ENCODE measurements around the gene GPR17.

Gene GPR17

DNA sequence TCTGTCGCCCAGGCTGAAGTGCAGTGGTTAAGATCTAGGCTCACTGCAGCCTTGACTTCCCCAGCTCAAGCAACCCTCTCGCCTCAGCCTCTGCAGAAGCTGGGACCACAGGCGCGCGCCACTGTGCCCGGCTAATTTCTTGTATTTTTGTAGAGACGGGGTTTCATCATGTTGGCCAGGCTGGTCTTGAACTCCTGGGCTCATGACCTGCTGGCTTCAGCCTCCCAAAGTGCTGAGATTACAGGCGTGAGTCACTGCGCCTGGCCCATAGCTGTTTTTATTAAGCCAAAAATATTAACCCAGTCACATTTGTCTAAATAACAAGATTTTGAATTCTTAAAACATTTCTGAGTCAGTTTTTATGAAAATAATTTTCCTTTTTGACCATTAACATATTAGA, 49.0 kb downstream of the GPR17 start:
- DNase-seq (ENCODE audit: low spot score) = no peak

DNA sequence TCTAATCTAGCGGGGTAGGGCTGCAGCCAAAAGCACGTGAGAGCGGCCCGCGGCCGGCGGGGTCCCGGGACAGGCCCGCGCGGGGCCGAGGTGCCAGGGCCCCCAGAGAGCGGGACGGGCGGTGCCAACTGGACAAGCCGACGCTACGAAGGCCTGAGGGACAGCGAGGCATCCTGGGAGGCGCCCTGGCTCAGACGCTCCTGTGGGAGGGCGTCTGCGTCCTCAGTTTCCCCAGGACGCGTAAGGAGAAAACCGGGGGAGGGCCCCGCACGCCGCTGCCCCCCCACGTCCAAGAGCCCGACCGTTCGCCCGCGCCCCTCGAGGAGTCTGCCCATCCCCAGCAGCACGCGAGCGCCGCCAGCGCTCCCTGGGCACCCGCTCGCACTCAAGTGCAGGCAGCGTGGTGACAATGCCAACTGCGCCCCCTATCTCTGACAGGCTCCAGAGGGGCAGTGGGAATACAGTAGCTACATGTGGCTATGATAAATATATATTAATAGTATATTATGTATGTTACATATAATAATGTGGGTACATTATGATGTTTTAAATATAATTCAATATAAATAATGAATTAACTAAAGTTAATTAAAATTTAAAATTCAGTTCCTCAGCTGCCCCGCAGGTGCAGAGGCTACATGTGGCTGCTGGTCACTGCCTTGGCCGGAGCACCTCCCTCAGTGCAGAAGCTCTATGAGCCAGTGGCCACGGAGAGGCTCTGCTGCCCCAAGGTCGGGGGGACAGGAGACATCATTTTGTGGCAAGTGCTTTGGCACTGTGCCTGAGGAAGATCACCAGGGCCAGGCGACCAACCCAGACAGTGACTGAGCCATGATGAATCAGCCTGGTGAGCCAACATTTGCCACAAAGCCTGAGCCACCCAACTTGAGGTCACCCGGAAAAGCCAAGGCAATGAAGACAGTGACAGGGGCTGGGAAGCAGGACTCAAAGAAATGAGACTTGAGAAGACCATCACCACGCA, 49.8 kb downstream of the GPR17 start:
- no peak for DNase-seq (ENCODE audit: low spot score)

DNA sequence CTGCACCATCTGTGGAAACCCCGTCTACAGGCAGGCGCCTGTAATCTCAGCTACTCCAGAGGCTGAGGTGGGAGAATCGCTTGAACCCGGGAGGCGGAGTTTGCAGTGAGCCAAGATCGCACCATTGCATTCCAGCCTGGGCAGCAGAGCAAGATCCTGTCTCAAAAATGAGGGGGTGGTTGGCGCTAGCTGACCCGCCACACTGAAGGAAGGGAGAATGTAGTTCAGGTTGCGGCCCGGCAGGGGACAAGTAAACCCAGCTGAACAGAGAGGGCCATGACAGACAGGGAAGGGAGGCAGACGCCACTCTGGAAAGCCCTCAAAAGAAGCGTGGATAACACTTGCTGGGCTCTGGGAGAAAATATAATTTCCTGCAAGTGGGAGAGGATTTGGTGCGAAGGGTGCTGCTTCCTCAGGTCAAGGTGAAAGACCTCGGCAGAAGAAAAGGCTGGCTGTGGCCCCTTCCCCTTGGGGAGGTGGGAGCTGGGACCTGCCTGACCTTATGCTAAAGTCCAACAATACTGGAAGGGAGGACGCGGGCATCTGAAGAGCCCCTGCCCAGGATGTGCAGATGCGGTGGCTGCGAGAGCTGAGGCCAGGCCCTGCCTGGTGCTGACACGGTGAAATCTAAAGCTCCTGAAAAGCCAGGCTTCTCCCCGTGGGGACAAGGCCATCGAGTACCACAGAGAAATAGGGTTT, 51.7 kb downstream of the GPR17 start:
- no peak for DNase-seq (ENCODE audit: low spot score)

DNA sequence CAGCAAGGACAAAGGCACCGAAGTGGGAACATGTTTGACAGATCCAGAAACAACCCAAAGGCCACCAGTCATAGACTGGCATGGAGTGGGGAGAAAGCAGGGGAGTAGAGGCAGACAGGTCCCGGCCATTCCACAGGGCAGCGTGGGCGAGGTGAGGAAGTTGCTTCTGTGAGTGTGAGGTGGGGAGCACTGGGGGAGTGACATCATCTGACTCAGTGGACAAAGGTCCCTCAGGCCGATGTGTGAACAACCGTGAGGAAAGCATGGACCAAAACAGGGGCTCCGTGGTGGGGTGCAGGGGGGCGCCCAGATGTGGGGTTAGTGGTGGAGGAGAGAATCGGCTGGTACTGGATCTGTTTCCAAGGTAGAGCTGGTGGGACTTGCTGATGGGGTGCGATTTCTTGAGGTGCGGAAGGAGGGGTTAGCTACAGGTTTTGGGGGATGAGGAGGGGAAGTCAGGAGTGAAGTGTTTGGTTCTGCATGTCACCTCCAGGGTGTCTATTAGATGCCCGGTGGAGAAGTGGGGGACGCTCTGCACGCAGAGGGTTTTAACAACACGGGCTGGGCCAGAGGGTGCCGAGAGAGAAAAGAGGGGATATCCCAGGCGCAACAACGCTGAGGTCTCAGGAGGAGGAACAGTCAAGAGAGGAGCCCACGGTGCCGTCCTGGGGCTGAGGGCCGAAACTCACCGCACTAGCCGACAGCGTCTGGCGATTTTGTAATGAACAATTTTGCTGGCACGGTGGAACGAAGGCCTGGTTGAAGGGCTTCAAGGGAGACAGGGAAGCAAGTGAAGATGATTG, 52.8 kb downstream of the GPR17 start:
- DNase-seq (ENCODE audit: low spot score) = no peak

DNA sequence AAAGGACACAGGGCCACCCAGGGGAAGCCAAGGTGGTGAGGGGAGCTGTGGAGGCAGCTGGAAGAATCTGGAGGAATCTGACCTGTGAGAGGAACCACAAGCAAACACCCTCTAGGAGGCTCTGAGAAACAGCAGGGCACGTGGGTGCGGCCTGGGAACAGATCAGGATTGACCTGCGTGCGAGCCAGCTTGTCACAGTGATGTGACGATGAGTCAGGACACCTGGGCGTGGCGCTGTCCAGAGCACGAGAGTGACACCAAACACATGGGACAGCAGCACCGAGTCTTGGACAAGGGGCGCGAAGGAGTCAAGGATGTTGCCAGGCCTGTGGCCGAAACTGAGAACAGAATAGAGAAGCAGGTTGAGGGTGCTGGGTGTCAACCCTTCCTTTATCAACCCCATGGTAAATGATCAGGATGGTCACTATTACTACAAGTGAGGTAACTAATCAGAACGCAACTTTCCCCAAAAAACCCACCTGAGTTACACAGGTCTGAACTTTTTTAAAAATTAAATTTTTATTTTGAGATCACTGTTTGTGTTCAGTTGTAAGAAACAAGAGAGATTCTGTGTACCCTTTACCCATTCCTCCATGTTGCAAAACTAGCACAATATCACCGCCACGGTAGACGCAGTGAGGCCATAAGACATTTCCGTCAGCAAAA, 54.7 kb downstream of the GPR17 start:
- no peak for DNase-seq (ENCODE audit: low spot score)

DNA sequence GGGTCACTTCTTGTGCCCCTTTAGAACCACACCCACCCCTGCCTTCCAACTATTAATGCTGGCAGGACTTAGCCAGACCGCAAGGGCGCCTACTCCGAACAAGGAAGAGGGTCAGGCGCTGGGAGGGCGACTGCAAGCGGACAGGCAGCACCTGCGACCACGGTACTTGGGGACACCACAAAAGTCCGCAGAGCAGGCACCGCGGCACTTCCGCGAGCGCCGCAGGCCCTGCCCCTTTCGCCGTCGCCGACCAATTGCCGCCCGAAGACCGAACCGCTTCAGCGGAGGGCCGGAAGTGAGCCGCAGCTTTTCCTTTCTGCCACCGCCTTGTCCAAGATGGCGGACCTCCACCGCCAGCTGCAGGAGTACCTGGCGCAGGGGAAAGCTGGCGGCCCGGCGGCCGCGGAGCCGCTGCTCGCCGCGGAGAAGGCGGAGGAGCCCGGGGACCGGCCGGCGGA, 55.3 kb downstream of the GPR17 start, which contains the start of gene SFT2D3:
Gene SFT2D3, plus strand, starts transcription at position 305 of the 458 bp plus-strand sequence. Its CDS starts 32 bp downstream, at position 337.
- peak; percentile 89 for DNase-seq (ENCODE audit: low spot score)

DNA sequence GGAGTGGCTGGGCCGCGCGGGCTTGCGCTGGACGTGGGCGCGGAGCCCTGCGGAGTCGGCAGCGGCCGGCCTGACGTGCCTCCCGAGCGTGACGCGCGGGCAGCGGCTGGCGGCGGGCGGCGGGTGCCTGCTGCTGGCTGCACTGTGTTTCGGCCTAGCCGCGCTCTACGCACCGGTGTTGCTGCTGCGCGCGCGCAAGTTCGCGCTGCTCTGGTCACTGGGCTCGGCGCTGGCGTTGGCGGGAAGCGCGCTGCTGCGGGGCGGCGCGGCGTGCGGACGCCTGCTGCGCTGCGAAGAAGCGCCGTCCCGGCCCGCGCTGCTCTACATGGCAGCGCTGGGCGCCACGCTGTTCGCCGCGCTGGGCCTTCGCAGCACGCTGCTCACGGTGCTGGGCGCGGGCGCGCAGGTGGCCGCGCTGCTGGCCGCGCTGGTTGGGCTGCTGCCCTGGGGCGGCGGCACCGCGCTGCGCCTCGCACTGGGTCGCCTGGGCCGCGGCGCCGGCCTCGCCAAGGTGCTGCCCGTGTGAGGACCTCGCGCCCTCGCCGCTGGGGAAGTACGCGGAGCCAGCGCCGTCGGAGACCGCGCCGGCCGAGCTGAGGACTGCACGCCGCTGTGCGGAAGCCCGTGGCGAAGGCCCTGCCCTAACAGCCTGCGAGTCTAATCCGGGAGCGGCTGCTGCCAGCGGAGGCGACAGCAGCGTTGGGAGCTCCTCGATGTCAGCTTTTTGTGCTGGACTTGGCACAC, 55.9 kb downstream of the GPR17 start:
- peak; percentile 53 for DNase-seq (ENCODE audit: low spot score)
